ENCODE results near the gene CD55.

CD55 gene

GRCh38 chr1:207361889-207362288 is 40.4 kb downstream of the CD55 start:
- no peak for DNase-seq (ENCODE audit: low read depth in 2 of 2)

GRCh38 chr1:207362962-207363860 is 41.7 kb downstream of the CD55 start:
- DNase-seq (ENCODE audit: low read depth in 2 of 2): peak in 1 of 2 donors; percentile 7

DNA sequence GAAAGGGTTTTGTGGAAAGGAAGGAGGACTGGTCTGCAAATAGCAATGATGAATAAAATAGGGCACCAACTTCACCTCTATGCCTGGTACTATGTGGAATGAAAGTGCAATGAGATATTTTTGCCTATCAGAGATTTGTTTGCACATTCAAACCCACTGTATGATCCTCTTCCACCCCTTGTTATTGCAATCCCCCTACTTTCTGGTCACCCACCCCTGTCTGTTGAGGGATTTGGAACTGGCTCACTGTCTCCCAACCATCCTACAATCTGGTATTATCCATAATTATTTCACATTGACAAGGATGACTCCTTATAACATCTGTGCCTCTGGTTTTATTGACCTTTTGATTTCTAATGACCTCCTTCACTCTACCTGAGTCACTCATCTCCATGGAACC is 42.4 kb downstream of the CD55 start:
- no peak for DNase-seq (ENCODE audit: low read depth in 2 of 2)

- no peak for DNase-seq (ENCODE audit: low read depth in 2 of 2)
Observed at GRCh38 chr1:207364614-207365013, 43.1 kb downstream of the CD55 start.

- no peak for DNase-seq (ENCODE audit: low read depth in 2 of 2)
Observed at GRCh38 chr1:207365063-207365462, 43.6 kb downstream of the CD55 start.

GRCh38 chr1:207366022-207366421 is 44.5 kb downstream of the CD55 start:
- no peak for DNase-seq (ENCODE audit: low read depth in 2 of 2)

DNA sequence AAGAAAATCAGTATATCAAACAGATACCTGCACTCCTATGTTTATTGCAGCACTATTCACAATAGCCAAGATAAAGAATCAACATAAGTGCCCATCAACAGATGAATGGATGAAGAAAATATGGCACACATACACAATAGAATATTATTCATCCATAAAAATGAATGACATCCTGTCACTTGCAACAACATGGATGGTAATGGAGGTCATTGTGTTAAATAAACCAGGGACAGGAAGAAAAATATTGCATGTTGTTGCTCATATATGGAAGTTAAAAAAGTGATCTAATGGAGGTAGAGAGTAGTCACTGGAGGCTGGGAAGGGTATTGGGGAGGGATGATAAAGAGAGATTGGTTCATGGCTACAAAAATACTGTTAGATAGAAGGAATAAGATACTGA is 67.2 kb downstream of the CD55 start:
- no peak for DNase-seq (ENCODE audit: low read depth in 2 of 2)

DNA sequence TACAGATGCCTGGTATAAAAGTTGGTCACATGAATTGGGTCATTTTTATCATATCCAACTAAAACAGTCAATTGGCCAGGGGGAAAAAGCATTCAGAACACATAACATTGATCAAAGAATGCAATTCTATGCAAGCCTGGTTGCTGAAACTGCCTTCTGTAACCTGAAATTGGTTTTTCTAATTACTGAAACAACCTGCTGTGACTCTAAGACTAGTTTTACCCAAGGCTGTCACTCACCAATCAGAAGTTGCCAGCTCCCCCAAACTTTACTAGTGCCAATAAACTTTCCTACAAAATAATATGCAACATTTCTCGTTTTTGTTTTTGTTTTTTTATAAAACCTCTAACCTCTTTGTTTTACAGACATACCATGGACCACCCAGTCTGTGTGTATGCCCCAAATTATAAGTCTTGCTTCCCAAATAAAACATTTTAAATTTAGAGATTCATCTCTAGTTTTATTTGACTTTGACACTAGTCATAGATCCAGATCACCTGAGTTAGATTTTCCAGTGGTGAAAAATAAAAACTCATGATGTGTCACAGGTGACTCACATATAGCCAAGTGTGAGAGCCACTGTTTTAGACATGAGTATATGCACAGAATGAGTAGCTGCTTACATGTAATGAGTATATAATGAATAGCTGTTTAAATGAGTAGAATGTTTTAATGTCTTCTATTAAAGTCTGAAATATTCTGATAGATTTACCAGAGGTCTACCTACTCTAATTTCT is 68.4 kb downstream of the CD55 start:
- no peak for DNase-seq (ENCODE audit: low read depth in 2 of 2)

GRCh38 chr1:207393610-207394009 is 72.1 kb downstream of the CD55 start:
- no peak for DNase-seq (ENCODE audit: low read depth in 2 of 2)

DNA sequence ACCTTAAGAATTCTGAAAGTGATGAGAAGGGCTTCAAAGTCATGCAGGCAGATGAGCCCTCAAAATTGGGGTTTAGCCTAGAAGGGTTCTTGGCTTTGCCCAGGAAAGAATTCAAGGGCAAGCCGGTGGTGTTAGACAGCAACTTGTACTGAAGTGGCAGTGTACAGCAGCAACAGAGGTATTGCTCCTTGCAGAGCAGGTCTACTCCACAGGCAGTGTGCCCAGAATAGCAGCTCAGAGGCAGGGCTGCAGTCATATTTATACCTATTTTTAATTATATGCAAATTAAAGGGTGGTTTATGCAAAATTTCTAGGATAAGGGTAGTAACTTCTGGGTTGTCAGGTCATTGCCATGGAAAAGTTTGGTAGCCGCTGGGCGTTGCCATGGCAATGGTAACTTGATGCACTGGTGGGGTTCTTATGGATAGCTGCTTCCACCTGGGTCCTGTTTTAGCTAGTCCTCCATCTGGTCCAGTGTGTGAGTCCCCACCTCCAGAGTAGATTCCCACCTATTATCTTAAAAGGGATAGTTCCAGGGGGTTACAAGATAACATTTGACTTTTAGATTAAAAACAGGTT is 74.8 kb downstream of the CD55 start:
- DNase-seq (ENCODE audit: low read depth in 2 of 2): no peak

GRCh38 chr1:207397525-207397926 is 76.0 kb downstream of the CD55 start:
- no peak for DNase-seq (ENCODE audit: low read depth in 2 of 2)

DNA sequence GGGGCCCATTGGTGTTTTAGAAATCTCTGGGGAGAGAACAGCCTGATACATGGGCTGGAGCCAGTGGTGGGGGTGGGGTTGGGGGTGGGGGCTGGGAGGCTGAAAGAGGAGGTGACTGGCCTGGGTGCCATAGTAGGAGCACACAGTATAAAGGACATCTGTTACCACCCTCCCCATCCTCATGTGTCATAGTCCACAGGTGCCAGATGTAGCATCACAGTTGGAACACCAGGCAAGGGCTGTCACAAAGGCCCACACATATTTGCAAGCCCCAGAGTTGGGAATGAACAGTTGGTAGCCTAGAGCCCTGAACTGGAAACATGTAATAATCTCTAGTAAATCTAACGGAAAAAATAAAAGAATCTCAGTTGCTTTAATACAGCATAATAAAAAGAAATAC is 77.5 kb downstream of the CD55 start:
- DNase-seq (ENCODE audit: low read depth in 2 of 2): no peak

GRCh38 chr1:207401578-207401977 is 80.1 kb downstream of the CD55 start:
- no peak for DNase-seq (ENCODE audit: low read depth in 2 of 2)

DNA sequence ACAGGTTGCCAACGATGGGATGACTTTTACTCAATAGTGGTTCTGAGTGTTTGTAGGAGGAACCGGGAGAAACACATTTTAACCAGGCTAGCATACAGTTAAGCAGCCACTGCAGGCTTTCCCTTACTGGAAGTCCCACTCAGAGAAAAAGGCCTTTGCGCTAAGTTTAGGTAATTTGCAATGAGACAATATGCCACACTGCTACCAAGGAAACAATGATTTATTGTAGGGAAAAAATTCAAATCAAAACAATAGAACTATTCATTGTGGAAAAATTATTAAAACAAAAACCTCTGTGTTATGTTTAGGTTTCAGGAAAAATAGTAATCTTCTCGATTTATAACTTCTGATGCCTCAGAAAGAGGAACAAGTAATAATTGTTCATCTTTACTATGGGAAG is 81.3 kb downstream of the CD55 start:
- DNase-seq (ENCODE audit: low read depth in 2 of 2): no peak

- no peak for DNase-seq (ENCODE audit: low read depth in 2 of 2)
Observed at GRCh38 chr1:207404849-207405525, 83.5 kb downstream of the CD55 start.

GRCh38 chr1:207405814-207406213 is 84.3 kb downstream of the CD55 start:
- no peak for DNase-seq (ENCODE audit: low read depth in 2 of 2)

DNA sequence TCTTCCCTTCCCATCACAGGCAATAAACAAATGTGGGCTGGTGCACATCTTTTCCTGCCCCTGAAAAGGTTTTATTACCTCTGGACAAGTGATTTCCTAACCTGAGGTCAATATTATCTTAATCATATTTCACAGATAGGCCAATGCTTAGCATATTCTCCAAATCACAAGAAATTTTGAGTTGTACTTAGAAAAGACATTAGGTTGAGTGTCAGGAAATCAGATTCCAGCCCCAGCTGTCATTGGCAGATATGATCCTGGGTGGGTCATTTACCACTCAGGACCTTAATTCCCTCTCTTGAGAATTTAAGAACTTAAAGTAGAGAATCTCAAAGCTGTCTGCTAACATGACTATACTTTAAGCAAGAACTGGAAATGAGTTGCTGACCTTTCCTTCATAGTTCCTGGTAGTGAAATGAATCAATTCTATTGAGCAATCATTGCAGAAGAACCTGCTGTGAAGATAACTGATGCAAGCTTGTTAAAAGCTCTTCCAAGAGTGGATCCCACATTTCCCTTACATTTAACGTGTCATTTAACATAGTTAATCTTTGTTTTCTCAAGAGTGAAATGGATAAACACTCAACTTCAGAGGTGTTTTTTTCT is 86.3 kb downstream of the CD55 start:
- DNase-seq (ENCODE audit: low read depth in 2 of 2): no peak
